GM04503 (cell line): ENCODE data around the gene SALL3.

ENCODE experiments used
- DNase-seq: peaks from one replicate; pipeline ENCODE4 v3.0.0-alpha.2; 2012; ENCODE audit warnings: low read depth

The SALL3 gene

GRCh38 chr18:78965917-78966792 lies 13.5 kb upstream of the SALL3 start:
- DNase-seq: no peak

- DNase-seq: no peak
Observed at GRCh38 chr18:78966793-78967106, 12.9 kb upstream of the SALL3 start.

DNA sequence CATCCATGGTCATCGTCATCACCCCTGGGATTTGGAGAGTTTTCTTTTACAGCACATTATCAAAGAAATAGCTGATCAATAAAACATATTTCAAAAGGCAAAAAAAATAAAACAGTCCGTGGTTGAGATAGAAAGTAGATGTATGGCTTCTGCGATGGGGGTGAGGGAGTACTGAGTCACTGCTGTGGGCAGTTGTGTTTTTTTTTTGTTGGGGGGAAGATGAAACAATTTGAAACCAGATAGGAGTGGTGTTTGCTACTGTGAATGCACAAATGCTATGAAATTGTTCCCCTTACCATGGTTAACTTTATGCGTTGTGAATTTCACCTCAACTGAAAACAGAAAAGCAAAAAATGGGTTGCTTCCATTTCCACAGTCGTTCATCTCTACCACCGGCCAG lies 11.9 kb upstream of the SALL3 start:
- no peak for DNase-seq

DNA sequence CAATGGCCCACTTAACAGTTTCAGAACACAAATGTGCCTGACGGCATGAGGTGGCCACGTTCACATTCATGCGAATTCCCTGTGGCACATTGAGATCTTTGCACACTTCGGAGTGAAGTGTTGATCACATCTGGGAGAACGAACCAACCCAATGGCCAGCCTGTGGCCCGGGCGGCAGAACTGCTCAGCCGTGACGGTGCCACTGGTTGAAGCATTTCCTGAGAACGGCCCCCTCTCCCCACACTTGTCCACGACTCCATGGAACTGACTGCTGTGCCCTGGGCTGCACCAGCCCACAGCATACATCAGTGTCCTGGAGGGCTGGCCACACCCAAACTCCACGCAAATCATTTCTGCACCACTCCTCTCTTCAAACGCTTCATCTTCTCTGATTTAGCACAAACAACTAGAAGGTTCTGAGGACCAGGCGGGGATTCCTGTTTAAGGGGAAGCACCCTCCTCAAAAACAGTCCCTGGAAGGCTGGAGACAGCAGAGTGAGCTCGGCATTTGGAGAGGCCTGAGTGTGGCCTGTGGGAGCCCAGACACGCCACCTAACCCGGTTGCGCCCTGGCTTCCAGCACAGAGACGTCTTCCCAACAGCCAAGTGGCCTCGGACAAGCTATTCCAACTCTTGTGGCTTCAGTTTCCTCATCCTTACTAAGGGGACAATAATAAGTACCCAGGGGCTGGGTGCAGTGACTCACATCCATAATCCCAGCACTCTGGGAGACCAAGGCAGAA lies 9.9 kb upstream of the SALL3 start:
- no peak for DNase-seq

DNA sequence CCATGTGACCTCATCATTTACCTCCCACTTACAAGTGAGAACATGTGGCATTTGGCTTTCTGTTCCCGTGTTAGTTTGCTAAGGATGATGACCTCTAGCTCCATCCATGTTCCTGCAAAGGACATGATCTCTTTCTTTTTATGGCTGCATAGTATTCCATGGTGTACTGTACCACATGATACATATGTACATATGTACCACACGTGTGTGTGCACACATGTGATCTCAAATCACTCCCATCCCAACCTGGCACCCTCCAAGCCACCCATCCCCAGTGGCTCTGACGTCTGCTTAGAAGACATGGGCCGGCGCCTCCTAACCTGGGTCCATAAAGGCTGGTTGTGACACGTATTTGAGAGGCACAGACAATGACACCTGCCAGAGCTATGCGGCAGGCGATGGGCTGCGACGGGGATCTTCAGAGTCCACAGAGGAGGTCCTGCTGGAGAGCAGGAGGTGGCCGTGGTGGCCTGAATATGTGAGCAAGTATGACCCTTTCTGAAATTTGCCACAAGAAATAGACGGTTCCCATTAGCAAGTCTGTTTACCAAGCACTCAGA lies 8.8 kb upstream of the SALL3 start:
- DNase-seq: no peak

DNA sequence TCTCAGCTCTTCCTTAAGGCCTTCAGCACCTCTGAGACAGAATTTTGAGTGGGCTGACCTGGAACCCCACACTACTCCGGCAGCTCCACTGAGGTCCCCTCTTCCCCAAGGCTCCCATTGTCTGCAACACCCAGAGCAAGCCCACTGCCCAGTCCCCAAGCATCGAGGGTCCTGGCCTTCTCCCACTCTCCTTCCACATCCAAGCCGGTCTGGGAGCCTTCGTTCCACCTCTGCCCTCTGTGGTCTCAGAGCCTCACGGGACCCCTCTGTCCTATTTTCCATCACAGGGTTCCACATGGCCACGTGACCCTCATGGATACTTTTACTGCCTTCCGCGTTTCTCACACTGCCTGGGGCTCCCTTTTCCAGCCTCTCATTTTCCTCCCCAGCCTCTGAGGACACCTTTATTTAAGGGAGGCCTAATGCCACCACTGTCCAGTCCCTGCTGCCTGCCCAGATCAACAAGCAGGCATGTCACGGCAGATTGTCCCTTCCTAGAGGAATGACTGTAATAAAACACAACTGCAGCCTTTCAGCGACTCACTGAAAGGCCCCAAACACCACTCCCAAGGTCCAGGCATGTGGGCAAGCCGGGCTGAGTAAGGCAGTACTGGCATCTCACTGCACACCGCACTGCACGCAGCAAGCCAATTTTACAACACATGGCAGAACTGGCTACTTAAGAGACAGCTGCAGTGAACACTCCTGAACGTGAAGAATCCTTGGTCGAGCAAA lies 7.9 kb upstream of the SALL3 start:
- DNase-seq: no peak

GRCh38 chr18:78972385-78972918 lies 7.2 kb upstream of the SALL3 start:
- no peak for DNase-seq

DNA sequence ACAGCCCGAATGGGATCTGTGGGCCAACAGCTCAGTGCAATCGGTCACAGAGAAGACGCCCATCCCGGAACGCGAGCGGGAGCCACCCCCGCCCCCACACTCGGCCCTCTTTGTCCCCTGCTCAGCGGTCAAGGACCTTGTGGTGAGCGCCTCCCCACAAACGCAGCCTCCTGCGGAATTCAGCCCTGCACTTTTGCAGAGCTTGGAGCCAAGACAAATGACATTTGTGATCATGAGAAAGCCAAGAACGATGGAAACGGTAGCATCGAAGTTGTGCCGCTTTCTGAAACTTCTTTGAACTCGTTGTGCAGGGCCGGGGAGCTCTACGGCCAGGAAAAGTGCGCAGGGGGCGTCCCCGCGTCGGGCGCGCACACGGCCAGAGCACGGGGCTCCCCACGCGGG lies 6.7 kb upstream of the SALL3 start:
- DNase-seq: no peak

DNA sequence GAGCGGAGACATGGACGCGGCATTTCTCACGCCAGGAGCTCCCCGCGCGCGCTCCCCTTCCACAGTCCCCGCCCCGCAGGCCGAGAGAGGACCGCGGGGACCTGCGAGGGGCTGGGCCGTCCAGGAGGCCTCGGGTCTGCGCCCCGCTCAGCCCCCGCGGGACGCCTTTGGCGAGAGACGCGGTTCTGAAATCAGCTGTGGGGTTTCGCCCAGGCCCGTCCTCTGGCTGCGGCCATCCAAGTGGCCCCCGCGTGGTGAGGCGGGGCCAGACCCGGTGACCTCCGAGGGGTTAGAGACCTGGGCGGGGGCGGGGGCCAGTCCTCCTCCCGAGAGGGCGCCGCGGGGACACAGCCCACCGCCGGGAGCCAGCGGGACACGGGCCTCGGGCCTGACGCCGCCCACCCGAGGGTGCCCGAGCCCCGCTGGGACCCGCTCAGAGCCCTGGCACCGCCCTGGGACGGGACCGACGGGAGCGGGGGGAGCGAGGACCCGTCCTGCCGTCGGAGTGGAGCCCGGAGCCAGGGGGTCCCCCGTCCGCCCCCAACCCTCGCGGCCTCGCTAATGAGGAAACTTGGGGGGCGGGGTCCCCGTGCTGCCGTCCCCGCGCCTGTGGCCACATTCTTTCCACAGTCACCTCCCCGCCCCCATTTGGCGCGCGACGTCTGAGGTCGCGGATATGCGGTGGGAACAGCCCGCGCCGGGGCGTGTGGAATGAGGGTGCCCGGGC lies 6.1 kb upstream of the SALL3 start:
- DNase-seq: no peak

DNA sequence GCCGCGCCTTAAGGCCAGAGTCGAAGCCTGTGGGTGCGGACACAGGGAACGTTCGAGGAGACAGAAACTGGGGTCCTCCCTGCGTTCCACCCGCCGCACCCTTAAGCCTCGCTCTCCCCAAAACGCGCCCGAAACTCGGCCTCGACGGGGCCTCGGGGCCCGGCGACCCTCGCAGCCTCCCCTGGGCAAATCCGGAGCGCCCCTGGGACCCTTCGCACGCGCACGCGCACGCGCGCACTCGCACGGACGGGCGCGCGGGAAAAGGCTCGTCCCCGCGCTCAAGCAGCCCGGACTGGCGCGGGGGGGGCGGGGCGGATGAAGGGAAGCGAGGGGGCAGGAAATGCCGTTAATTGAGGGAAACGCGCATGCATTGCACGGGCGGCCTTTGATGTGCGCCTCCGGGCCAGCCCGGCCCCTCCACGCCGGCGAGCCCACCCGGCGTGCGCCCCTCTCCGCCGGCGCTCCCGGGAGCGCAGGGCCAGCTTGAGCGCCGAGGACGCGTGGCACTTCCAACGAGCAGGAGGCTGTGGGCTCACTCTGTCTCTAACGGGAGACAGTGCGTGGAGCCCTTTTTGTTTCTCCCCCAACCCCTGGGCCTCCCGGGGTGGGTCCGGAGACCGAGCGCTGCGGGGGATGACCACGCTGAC lies 5.4 kb upstream of the SALL3 start:
- no peak for DNase-seq

DNA sequence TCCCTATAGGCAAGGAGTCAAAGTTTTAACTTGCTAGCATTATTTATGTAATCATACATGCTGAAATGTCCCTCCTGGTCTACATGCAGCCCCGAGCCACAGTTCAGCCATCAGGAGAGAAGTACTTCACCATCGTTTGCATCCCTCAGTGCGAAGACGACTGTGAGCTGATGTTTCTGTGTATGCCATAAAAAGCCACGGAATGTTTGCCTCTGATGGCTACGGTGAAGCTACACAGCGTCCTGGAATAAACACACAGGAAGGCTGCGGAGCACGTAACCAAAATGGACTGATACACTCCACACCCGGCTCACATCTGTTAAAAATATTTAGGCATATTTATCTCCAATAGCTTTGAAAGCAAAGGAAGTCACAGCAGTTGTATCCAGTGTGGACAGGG lies 4.3 kb upstream of the SALL3 start:
- DNase-seq: no peak

GRCh38 chr18:78975699-78976335 lies 3.8 kb upstream of the SALL3 start:
- DNase-seq: no peak

- DNase-seq: no peak
Observed at GRCh38 chr18:78976765-78977636, 2.6 kb upstream of the SALL3 start.

GRCh38 chr18:78977637-78978348 lies 1.8 kb upstream of the SALL3 start:
- no peak for DNase-seq

DNA sequence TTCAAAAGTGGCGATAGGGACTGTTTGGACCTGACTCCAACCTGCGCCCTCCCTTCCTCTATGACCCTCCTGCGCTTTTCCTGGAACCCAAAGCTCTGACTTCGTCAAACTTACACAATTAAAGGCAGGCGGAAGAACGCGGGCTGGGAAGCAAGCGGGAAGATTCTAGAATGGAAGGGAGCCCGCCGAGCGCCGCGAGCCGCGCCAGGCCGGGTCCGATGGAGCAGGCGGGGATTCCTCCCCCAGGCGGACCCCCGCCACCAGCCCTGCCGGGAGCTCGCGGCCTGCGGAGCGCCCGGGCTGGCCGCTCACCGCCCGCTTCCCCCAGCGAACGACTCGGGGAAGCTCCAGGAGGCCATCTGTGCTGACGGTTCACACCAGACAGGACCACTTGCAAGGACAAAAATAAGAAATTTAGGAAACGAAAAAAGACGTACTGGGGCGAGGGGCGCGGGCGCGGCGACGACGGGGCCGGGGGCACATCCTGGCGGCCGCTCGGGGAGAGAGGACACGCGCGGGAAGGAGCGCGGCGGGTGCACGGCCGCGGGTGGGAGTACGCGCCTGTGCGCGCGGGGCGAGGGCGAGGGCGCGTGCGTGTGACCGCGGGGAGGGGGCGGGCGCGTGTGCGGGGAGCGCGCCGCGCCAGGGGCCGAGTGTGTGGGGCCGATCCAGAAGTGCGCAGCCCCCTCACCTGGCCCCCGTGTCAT lies 1.1 kb upstream of the SALL3 start:
- no peak for DNase-seq

GRCh38 chr18:78979056-78979729 lies 425 bp upstream of the SALL3 start:
- no peak for DNase-seq

- DNase-seq: no peak
Observed at GRCh38 chr18:78980279-78980771, 707 bp downstream of the SALL3 start.
